ENCODE measurements around the gene PGAM4.
"Not testable (repeated sequence)": the region's sequence is repeated elsewhere in the genome, so short reads cannot be mapped to it uniquely, and the experiment has no call there.

Gene PGAM4

GRCh38 chrX:77969538-77969937 is at the start of gene PGAM4:
Gene PGAM4, minus strand, starts transcription at chrX:77969638. Its CDS starts 0 bp downstream, at chrX:77969638.
- DNase-seq (ENCODE audit: low read depth in 2 of 2), result no peak

GRCh38 chrX:78011846-78012245 is 42.4 kb upstream of the PGAM4 start:
- DNase-seq (ENCODE audit: low read depth in 2 of 2), result no peak

GRCh38 chrX:77979870-77980269 is 10.4 kb upstream of the PGAM4 start:
- DNase-seq (ENCODE audit: low read depth in 2 of 2), result no peak

GRCh38 chrX:77977518-77977917 is 8.1 kb upstream of the PGAM4 start:
- no peak for DNase-seq (ENCODE audit: low read depth in 2 of 2)

- DNase-seq (ENCODE audit: low read depth in 2 of 2), result no peak
Observed at GRCh38 chrX:77977095-77977494, 7.7 kb upstream of the PGAM4 start.

DNA sequence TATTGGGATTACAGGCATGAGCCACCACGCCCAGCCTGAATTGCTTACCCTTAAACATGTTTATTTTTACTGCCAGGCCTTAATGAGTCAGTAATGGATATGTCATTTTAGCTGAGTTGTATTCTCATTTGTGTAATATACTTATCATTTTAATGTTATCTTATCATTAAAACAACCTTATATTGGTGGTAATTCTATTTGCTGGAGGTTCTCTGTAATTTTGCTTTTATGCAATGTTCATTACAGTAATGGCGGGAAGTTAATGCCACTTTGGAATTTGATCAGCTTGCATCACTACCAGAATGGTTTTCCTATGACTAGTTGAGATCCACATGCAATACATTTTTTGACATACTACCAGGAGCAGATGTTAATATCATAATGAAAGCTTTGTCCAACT is 6.3 kb upstream of the PGAM4 start:
- no peak for DNase-seq (ENCODE audit: low read depth in 2 of 2)

DNA sequence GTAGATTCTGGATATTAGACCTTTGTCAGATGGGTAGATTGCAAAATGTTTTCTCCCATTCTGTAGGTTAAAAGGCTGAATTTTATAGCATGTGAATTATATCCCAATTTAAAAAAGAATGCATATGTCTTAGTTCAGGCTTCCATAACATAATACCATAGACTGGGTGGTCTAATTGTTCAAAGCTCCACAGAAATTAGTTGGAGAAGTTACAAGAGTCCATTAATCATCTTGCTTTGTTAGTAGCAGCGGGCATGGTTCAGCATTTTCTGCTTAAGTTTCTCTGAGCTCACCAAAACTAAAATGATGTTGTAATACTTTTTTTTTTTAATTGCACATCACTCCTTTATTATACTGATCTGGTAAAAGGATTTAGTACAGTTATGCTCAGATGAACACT is 1.8 kb downstream of the PGAM4 start:
- no peak for DNase-seq (ENCODE audit: low read depth in 2 of 2)

GRCh38 chrX:77966361-77966760 is 3.1 kb downstream of the PGAM4 start:
- no peak for DNase-seq (ENCODE audit: low read depth in 2 of 2)

DNA sequence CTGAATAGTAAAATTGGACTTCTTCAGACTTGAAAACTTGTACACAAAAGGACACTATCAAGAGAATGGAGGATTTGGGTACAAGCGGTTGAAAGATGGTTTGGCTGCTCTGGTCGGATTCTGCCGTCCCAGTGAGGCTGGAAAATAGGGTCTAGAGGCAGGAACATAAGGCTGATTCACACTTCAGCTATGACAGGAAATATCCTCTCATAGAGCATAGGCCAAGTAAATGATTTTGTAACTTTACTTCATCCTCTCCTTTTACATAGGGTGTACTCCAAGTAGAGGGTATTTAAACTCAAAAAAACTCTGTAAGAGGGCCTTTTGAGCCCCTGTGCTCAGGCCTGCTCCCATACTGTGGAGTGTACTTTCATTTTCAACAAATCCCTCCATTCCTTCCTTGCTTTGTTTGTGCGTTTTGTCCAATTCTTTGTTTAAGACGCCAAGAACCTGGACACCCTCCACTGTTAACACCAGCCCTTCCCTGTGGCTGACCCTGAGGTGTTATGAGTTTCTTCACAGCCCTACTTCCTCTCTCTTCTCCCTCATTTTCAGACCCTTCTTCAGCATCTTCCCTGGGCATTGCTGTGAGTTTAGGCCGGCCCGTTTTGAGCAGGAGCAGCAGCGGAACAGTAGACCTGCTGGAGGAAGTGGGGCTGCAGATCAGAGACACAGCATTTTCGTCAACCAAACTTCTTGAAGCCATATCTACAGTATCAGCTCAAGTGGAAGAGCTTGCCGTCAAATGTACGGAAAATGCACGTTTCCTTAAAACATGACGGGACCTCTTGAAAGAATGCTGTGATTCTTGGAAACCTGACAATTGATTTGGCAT is 7.2 kb downstream of the PGAM4 start:
- no peak for DNase-seq (ENCODE audit: low read depth in 2 of 2)

DNA sequence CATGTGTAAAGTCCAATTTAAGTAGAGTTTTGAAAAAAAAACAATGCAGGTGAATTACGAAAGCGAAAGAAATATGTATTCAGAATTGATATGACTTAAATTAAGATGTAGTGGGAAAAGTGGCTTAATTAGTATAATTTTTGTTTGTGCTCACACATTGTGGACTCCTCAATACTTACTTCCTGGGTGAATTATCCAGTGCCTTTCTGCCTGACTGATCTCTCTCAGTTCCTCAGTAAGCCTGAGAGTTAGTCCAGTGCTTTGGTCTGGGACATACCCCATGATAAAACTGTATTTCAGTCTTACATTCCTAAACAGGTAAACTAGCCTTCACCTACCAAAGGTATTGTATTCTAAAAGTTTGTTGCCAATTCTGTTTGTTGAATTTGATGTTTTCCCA is 8.4 kb downstream of the PGAM4 start:
- DNase-seq (ENCODE audit: low read depth in 2 of 2), result no peak

- DNase-seq (ENCODE audit: low read depth in 2 of 2), result no peak
Observed at GRCh38 chrX:77960567-77960966, 8.9 kb downstream of the PGAM4 start.

- no peak for DNase-seq (ENCODE audit: low read depth in 2 of 2)
Observed at GRCh38 chrX:77953708-77954107, 15.7 kb downstream of the PGAM4 start.

GRCh38 chrX:77953302-77953701 is 16.1 kb downstream of the PGAM4 start:
- no peak for DNase-seq (ENCODE audit: low read depth in 2 of 2)

DNA sequence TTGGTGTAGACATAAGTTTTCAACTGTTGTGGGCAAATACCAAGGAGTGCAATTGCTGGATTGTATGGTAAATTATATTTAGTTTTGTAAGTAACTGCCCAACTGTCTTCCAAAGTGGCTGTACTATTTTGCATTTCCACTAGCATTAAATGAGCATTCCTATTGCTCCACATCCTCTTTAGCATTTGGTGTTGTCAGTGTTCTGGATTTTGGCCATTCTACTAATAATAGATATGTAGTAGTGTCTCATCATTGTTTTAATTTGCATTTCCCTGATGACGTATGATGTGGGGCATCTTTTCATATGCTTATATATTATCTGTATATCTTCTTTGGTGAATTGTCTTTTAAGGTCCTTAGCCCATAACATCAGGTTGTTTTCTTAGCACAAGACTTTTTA is 17.3 kb downstream of the PGAM4 start:
- DNase-seq (ENCODE audit: low read depth in 2 of 2), result no peak

- DNase-seq (ENCODE audit: low read depth in 2 of 2), result no peak
Observed at GRCh38 chrX:77949840-77950239, 19.6 kb downstream of the PGAM4 start.

DNA sequence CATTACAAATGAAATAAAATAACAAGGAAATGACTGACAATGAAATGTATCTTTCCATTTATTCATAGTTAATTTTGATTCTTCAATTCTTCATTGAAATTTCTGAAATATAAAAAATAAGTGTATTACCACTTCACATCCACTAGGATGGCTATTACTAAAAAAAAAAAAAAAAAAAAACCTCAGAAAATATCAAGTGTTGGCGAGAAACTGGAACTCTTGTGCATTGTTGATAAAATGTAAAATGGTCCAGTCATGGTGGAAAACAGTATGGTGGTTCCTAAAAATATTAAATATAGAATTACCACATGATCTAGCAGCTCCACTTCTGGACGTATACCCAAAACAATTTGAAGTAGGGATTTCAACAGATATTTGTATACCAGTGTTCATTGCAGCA is 22.9 kb downstream of the PGAM4 start:
- DNase-seq (ENCODE audit: low read depth in 2 of 2), result no peak

- no peak for DNase-seq (ENCODE audit: low read depth in 2 of 2)
Observed at GRCh38 chrX:77945910-77946545, 23.4 kb downstream of the PGAM4 start.

GRCh38 chrX:77945031-77945430 is 24.4 kb downstream of the PGAM4 start:
- not testable (repeated sequence) for DNase-seq (ENCODE audit: low read depth in 2 of 2)

DNA sequence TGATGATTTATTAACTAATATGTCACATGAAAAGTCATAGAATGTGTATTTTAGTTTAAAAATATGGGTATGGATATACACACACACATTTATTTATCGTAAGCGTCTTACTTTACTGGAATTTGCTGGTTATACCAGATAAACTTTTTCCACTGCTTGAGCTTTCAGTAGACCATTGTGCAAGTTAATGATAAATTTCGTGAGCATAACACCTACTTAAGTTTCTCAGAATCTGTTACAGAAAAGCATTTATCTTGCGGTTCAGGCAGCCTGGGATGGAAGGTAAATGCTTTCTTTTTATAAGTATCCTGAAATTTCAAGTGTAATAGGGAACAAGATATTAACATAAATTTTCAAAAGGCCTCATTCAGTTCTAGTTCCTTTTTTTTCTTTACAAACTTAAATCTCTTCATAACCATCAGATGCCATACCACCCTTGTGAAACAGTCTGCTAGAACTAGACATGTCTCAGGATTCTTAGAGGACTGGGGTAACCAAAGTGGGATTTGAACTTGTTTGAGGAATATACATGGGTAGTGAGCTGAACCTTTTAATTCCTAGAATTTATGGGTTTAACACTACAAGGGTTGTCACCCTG is 31.3 kb downstream of the PGAM4 start:
- DNase-seq (ENCODE audit: low read depth in 2 of 2), result no peak

DNA sequence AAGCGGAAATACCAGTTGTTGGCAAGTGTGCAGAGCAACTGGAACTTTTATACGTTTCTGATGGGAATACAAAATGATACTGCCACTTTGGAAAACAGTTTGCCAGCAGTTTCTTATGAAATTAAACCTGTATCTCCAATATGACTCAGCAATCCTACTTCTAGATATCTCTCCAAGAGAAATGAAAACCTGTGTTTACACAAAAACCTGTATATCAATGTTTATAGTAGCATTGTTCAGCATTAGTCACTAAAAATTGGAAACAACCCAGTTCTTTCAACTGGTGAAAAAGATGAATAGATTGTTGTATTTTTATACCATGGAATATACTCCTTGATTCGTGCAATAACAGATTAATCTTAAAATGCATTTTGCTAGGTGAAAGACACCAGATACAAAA is 32.1 kb downstream of the PGAM4 start:
- DNase-seq (ENCODE audit: low read depth in 2 of 2), result no peak

DNA sequence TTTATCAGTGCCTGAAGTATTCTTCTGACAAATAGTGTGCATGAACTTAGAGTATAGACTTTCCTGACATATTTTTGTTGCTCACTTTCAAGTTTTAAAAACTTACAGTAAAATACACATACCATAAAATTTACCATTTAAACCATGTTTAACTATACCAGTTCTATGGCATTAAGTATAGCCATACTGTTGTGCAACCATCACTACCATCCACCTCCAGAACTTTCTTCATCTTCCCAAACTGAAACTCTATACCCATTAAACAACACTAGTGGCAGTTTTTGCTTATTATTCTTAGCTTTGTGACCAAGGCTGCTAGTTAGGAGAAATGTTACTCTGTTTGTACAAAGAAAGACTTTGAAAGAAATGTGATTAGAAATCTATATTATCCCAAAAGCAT is 33.1 kb downstream of the PGAM4 start:
- DNase-seq (ENCODE audit: low read depth in 2 of 2), result no peak

- DNase-seq (ENCODE audit: low read depth in 2 of 2), result no peak
Observed at GRCh38 chrX:77935886-77936285, 33.6 kb downstream of the PGAM4 start.

DNA sequence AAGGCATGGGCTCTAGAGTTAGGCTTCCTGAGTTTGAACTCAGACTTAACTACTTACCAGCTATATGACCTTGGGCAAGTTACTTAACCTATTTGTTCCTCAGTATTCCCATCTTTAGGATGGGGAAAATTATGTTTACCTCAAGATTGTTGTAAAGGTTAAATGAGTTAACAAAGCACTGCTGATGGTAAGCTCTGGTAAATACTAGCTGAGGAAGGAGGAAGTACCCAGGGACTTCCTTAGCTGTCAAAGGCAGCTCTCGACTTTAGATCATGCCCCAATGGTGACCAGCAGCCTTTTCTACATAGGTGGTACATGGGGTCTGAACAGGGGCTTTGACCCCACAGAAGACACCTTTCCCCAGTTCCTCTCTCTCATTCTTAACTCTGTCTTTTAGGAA is 38.9 kb downstream of the PGAM4 start:
- no peak for DNase-seq (ENCODE audit: low read depth in 2 of 2)
